ENCODE measurements around the gene FBN3.
"Not testable (repeated sequence)": the region's sequence is repeated elsewhere in the genome, so short reads cannot be mapped to it uniquely, and the experiment has no call there.

The FBN3 gene

DNA sequence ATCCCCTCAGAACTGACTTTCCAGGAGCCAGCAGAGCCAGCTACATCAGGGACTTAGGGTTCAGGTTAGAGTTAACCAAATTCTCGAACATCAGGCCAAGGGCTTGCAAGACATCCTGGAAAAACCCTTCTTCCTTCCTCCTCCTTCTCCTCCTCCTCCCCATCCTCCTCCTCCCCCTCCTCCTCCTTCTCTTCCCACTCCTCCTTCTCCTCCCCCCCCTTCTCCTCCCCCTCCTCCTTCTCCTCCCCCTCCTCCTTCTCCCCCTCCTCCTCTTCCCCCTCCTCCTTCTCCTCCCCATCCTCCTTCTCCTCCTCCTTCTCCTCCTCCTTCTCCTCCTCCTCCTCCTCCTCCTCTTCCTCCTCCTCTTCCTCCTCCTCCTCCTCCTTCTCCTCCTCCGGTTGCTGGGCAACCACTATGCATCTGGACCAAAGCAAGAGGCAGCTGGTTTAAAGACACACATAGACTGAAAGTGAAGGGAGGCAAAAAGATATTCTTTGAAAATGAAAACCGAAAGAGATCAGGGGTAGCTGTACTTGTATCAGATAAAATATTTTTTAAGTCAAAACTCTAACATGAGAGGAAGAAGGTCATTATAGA lies 102.7 kb downstream of the FBN3 start:
- DNase-seq = no peak

DNA sequence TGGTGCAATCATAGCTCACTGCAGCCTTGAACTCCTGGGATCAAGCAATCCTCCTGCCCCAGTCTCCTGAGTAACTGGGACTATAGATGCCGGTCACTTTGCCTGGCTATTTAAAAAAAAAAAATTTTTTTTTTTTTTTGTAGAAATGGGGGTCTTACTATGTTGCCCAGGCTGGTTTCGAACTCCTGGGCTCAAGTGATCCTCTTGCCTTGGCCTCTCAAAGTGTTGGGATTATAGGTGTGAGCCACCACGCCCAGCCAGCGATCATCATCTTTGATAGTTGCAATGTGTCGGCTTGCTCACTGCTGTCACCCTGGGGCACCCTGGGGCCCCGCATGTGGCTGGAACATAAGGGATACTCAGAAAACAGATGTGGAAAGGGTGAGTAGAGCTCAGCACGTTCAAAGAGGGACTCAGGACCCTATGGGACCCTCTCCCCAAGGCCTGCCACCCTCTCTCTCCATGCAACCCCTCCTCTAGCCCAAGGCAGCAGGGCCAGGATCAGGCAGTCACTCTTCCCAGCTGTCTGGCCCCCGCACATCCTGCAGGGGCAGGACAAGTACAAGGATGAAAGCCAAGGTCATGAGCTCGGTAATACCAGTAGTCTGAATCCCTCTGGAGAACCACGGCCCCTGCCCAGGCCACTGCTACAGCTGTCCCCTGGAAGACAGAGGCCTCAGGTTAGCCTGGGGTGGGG lies 103.4 kb downstream of the FBN3 start:
- no peak for DNase-seq

DNA sequence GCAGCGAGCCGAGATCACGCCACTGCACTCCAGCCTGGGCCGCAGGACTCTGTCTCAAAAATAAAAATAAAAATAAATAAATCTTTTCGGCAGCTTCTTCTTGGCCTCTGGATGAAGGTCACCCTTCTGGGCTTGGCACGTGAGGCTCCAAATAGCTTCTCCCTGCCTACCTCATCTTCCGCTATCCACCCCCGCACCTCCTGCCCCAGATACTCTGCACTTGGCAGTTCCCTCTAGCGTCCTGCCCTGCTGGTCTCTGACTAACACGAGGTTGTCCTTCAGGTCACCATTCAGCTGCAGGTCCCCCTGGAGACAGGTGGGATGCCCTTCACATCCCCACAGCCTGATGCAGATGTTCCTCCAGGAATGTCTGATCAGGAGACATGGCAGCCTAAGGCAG lies 105.4 kb downstream of the FBN3 start:
- DNase-seq = no peak

DNA sequence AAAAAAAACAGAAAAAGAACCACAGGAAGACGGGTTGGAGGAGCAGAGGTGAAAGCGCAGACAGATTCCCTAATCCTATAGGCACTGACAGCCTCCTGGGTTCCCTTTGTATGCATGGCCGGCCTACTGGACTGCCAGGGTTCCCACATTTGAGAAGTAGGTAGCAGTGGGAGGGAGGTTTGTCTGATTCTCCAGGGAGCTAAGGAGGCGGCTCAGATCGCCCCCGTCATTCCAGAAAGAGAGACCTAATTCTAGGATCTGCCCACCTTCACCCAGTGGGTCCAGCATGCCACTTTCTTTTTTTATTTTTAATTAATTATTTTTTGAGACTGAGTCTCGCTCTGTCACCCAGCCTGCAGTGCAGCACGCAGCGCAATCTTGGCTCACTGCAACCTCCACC lies 106.5 kb downstream of the FBN3 start:
- no peak for DNase-seq

DNA sequence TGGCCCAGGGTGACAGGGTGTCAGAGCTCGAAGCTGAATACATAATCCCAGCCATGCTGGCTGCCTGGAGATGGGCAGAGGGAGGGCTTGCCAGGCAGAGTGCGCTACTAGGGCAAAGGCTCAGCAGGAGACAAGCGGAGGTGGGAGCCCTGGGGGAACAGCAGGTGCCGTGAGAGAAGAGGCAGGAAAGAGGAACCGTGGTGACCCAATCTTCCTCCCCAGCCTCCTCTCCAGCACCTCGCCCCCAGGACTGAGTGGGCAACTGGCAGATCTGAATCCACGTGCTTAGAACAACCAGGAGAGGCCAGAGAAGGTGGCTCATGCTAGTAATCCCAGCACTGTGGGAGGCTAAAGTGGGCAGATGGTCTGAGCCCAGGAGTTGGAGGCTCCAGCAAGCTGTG lies 107.9 kb downstream of the FBN3 start:
- DNase-seq = no peak

DNA sequence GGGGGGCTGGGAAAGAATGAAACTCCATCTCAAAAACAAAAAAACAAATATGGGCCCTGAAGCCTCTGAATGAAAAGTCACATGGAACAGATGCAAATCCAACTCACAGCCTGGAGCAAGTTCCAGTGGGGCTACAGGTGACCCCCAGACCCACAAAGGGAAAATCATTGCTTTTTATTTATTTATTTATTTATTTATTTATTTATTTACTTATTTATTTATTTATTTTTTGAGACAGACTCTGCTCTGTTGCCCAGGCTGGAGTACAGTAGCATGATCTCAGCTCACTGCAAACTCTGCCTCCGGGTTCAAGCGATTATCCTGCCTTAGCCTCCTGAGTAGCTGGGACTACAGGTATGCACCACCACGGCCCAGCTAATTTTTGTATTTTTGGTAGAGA lies 110.2 kb downstream of the FBN3 start:
- no peak for DNase-seq

DNA sequence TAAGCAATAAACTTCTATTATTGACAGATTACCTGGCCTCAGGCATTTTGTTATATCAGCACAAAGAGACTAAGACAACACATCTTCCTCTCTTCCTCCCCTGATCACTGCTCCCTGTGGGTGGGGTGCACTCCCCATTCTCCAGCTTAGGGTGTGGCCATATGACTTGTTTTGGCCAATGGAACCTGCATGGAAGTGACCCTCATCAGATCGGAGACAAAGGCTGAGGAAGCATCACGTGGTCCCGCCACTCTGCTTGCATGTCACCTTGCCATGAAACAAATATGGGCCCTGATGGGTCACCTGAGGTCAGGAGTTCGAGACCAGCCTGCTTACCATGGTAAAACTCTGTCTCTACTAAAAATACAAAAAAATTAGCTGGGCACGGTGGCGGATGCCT lies 110.6 kb downstream of the FBN3 start:
- no peak for DNase-seq

DNA sequence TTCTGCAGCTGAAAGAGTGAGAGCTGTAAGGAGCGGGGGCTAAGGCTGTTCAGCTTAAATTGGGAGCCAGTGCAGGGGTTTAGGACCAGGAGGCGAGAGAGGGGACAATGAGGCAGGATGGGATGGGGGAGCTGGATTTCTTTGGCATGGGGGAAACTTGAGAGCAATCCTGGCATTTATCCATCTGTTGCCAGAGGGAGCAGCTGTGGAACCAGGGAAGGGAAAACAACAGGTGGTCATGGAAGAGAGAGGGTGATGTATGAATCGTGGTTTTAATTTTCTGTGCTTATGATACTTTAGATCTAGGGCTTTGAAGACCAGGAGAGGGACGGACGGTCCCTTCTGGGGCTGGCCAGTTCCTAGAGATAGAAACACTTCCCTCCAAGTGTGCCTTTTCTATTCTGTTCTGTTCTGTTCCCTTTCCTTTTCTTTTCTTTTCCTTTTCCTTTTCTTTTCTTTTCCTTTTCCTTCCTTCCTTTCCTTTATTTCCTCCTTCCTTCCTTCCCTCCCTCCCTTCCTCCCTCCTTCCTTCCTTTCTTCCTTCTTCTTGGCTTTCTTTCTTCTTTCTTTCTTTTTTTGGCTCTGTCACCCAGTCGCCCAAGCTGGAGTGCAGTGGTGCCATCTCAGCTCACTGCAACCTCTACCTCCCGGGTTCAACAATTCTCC lies 112.8 kb downstream of the FBN3 start:
- DNase-seq = no peak

DNA sequence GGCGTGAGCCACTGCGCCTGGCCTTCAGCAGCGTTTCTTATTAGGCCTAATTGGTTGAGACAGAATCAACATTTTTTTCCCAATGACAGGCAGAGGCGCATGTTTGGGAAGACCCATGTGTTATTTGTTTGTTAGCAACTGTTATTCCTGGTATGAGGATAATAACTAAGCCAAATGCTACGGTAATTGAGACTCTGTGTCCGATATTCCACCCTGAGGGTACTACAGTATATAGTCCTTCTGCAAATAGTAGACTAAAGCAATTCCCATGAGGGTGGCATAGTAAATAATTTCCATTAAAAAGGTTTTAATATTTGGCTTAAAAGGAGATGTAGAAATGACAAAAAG lies 115.2 kb downstream of the FBN3 start:
- DNase-seq = no peak

DNA sequence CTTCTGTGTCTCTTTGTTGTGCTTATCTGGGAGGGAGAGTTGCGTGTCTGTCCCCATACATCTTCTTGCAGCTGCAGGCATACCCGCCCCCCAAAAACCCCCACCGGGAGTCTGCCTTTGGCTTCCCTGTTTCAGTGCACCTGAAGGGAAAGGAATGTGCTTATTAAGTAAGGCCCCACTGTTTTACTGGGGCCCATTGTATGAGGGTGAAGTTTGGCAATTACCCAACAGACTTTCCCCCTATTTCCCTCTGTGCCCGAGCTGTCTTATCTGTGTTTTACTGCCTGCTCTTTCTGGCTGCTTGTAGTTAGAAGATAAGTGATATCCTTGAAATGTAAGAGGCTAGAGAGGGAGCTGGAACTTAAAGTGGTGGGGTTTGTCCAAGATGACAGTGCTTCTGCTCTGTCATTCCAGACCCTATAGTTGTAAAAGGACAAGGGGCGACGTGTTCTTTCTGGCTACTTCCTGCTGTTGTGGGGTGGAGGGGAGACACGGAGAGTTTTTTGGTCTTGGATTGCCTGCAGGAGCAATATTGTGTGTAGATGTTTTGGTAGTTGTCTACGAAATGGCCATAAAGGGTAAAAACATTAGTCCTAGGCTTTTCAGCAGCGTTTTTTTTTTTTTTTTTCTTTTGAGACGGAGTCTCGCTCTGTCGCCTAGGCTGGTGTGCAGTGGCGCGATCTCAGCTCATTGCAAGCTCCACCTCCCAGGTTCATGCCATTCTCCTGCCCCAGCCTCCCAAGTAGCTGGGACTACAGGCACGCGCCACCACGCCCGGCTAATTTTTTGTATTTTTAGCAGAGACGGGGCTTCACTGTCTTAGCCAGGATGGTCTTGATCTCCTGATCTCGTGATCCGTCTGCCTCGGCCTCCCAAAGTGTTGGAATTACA lies 115.9 kb downstream of the FBN3 start:
- DNase-seq = not testable (repeated sequence)

DNA sequence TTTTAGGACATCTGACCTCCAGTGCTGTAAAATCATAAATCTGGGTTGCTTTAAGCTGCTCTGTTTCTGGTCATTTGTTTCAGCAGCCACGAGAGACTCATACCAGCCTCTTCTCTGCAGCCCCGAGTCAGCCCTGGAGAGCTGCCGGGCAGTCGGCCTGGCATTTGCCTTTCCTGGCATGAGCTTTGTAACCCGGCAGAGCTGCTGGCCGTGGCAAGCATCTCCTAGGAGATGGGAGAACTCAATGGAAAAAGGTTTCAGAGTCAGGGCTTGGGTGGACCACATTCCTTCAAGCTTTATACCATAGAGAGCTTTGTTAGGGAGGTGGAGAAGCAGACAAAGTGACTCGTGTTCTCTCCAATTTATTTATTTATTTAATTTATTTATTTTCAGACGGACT lies 118.4 kb downstream of the FBN3 start:
- no peak for DNase-seq

DNA sequence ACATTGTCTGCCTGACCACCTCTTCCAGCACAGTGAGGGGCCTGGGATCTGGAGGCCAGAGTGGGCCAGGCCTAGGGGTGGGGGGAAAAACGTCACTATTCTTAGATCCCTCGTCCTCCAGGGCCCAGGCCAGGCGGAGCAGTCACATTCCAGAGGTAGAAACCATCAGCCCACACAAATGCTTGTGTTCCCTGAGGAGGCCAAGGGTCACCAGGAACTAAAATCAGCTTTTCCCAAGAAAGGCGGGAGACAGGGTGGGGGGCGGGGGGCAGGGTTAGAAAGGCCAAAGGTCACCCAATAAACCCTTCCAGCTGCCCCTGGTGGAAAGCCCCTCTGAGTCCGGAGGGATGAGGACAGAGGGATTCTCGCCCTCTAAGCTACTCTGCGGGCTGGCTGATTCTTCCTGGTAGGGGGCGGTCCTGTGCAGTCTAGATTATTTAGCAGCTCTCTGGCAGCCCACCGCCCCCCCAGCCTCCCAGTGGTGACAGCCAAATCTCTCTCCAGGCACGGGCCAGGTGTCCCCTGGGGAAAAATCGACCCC lies 120.4 kb downstream of the FBN3 start:
- DNase-seq = no peak

DNA sequence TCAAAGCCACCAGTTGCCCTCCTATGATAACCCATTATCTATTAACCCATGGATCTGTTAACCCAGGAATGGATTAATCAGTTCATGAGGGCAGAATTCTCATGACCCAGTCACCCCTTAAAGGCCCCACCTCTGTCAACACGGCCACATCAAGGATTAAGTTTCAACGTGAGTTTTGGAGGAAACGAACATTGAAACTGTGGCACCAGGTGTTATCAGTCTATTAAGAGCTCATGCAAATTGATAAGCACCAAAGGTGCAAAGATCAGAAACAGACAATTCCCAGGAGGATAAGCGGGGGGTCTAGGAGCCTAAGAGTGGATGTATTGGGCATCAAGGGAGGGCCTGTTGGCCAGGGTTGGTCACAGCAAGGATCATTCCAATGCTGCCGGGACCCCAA lies 124.1 kb downstream of the FBN3 start:
- DNase-seq = no peak

DNA sequence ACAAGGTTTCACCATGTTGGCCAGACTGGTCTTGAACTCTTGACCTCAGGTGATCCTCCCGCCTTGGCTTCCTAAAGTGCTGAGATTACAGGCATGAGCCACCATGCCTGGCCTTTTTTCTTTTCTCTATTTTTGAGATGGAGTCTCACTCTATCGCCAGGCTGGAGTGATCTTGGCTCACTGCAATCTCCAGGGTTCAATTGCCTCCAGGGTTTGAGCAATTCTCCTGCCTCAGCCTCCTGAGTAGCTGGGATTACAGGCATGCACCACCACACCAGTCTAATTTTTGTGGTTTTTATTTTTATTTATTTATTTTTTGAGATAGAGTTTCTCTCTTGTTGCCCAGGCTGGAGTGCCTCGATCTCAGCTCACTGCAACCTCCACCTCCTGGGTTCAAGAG lies 125.1 kb downstream of the FBN3 start:
- DNase-seq = not testable (repeated sequence)

DNA sequence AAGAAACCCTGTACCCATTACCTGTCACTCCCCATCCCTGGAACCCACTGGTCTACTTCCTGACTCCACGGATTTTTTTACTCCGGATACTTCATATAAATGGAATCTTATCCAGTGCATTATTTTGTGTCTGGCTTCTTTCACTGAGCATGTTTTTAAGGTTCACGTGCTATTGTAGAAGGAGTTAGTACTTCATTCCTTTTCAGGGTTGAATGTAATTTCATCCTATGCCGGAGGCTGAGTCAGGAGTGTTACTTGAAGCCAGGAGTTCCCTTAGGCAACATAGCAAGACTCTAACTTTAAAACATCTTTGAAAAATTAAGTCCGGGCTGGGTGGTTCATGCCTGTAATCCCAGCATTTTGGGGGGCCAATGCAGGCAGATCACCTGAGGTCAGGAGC lies 126.0 kb downstream of the FBN3 start:
- DNase-seq = no peak

DNA sequence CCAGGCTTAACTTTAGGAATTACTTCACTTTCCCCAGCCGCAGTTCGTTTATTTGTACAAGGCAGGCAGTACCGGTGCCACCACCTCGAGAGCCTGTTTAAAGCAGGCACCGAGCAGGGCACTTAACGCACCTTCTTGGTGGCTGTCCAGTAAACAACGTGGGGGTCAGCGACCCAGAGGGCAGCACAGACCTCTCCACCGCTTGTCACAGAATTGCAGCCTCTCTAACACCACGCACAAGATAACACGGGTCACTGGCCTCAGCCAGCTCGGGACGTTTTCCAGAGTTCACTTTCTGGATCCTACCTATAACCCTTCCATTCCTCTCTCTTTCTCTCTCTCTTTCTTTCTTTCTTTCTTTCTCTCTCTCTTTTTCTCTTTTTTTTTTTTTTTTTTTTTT lies 127.1 kb downstream of the FBN3 start:
- DNase-seq = no peak

DNA sequence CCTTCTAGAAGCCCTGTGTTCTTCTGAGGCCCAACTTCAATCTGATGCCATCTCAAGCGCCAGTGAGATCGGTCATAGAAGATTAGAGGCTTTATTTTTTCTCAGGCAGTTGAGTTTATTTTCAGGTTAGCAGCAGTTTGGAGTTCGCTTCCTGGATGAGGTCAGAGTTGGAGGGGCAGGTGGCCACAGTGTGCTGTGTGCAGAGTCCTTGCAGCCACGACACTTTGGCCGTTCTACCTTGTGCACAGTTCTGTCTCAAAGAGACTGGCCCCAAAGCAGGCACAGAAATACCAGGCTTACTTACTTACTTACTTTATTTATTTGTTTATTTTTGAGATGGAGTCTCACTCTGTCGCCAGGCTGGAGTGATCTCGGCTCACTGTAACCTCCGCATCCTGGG lies 128.0 kb downstream of the FBN3 start:
- no peak for DNase-seq

DNA sequence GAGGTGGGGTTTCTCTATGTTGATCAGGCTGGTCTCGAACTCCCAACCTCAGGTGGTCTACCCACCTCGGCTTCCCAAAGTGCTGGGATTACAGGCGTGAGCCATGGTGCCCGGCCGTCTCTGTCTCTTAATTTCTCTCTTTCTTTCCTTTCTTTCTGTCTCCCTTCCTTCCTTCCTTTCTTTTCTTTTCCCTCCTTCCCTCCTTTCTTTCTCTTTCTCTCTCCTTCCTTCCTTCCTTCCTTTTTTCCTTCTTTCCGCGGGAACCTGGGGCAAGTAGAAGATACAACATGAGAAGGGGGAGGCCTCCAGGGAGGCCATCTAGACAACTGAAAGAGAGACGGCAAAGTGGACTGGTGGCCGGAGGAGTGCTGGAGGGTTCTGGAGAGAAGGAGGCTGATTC lies 128.7 kb downstream of the FBN3 start:
- no peak for DNase-seq

DNA sequence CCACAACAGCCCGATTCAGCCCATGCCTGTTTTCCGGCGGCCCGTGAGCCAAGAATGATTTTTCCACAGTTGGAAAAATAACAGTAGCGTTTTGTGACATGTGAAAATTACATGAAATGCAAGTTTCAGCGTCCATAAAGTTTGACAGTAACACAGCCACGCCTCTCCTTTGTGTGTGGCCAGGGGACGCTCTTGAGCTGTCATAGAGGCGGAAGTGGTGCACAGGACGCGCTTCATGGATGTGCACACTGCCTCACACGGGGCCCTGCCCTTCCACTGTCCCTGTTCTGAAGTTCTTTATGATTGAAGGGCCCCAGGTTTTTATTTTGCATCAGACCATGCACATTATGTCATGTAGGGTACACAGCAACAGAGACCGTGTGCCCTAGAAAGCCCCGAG lies 131.6 kb downstream of the FBN3 start:
- no peak for DNase-seq
